ENCODE results near the gene SUCLG2.

The SUCLG2 gene

GRCh38 chr3:67509471-67510075 is 144.8 kb downstream of the SUCLG2 start:
- Mint-ChIP-seq H3K27me3 (ENCODE audit: low read depth) (no peaks in the 10 kb centered on the region), H3K4me1 (ENCODE audit: low read depth) (peaks cover 5% of the 10 kb centered on the region), H3K27ac (no peak overlapping the region), H3K36me3 (ENCODE audit: low read depth) (peaks cover 23% of the 10 kb centered on the region), H3K4me3 (no peak overlapping the region), H3K9me3 (no peaks in the 10 kb centered on the region)

- H3K27ac Mint-ChIP-seq = no peak overlapping the region
- no peak overlapping the region for H3K4me3 Mint-ChIP-seq
- no peaks in the 10 kb centered on the region for H3K9me3 Mint-ChIP-seq
- peaks cover 18% of the 10 kb centered on the region for H3K36me3 Mint-ChIP-seq (ENCODE audit: low read depth)
- H3K27me3 Mint-ChIP-seq (ENCODE audit: low read depth) = no peaks in the 10 kb centered on the region
- peaks cover 5% of the 10 kb centered on the region for H3K4me1 Mint-ChIP-seq (ENCODE audit: low read depth)
Observed at GRCh38 chr3:67507584-67507983, 146.8 kb downstream of the SUCLG2 start.

GRCh38 chr3:67500709-67501108 is 153.7 kb downstream of the SUCLG2 start:
- H3K27ac Mint-ChIP-seq = no peak overlapping the region
- no peaks in the 10 kb centered on the region for H3K9me3 Mint-ChIP-seq
- peaks cover 13% of the 10 kb centered on the region for H3K36me3 Mint-ChIP-seq (ENCODE audit: low read depth)
- H3K4me3 Mint-ChIP-seq = no peak overlapping the region
- H3K4me1 Mint-ChIP-seq (ENCODE audit: low read depth) = no peaks in the 10 kb centered on the region
- H3K27me3 Mint-ChIP-seq (ENCODE audit: low read depth) = no peaks in the 10 kb centered on the region

GRCh38 chr3:67497746-67498145 is 156.7 kb downstream of the SUCLG2 start:
- no peak overlapping the region for H3K4me3 Mint-ChIP-seq
- H3K36me3 Mint-ChIP-seq (ENCODE audit: low read depth) = peaks cover 18% of the 10 kb centered on the region
- no peaks in the 10 kb centered on the region for H3K4me1 Mint-ChIP-seq (ENCODE audit: low read depth)
- no peak overlapping the region for H3K27ac Mint-ChIP-seq
- no peaks in the 10 kb centered on the region for H3K27me3 Mint-ChIP-seq (ENCODE audit: low read depth)
- no peaks in the 10 kb centered on the region for H3K9me3 Mint-ChIP-seq

GRCh38 chr3:67495751-67496150 is 158.7 kb downstream of the SUCLG2 start:
- peaks cover 23% of the 10 kb centered on the region for H3K36me3 Mint-ChIP-seq (ENCODE audit: low read depth)
- no peak overlapping the region for H3K27ac Mint-ChIP-seq
- no peaks in the 10 kb centered on the region for H3K27me3 Mint-ChIP-seq (ENCODE audit: low read depth)
- H3K9me3 Mint-ChIP-seq = no peaks in the 10 kb centered on the region
- no peak overlapping the region for H3K4me3 Mint-ChIP-seq
- no peaks in the 10 kb centered on the region for H3K4me1 Mint-ChIP-seq (ENCODE audit: low read depth)

GRCh38 chr3:67493808-67494207 is 160.6 kb downstream of the SUCLG2 start:
- Mint-ChIP-seq H3K4me3 (no peak overlapping the region), H3K27ac (no peak overlapping the region), H3K9me3 (no peaks in the 10 kb centered on the region), H3K27me3 (ENCODE audit: low read depth) (no peaks in the 10 kb centered on the region), H3K36me3 (ENCODE audit: low read depth) (peaks cover 27% of the 10 kb centered on the region), H3K4me1 (ENCODE audit: low read depth) (peaks cover 4% of the 10 kb centered on the region)

- peaks cover 4% of the 10 kb centered on the region for H3K4me1 Mint-ChIP-seq (ENCODE audit: low read depth)
- H3K36me3 Mint-ChIP-seq (ENCODE audit: low read depth) = peaks cover 21% of the 10 kb centered on the region
- no peaks in the 10 kb centered on the region for H3K27me3 Mint-ChIP-seq (ENCODE audit: low read depth)
- H3K4me3 Mint-ChIP-seq = no peak overlapping the region
- no peaks in the 10 kb centered on the region for H3K9me3 Mint-ChIP-seq
- no peak overlapping the region for H3K27ac Mint-ChIP-seq
Observed at GRCh38 chr3:67490658-67491057, 163.8 kb downstream of the SUCLG2 start.

GRCh38 chr3:67489816-67490215 is 164.6 kb downstream of the SUCLG2 start:
- H3K4me1 Mint-ChIP-seq (ENCODE audit: low read depth) = peaks cover 4% of the 10 kb centered on the region
- H3K36me3 Mint-ChIP-seq (ENCODE audit: low read depth) = peaks cover 15% of the 10 kb centered on the region
- H3K27ac Mint-ChIP-seq = no peak overlapping the region
- no peak overlapping the region for H3K4me3 Mint-ChIP-seq
- H3K9me3 Mint-ChIP-seq = no peaks in the 10 kb centered on the region
- H3K27me3 Mint-ChIP-seq (ENCODE audit: low read depth) = no peaks in the 10 kb centered on the region

GRCh38 chr3:67487564-67488114 is 166.8 kb downstream of the SUCLG2 start:
- Mint-ChIP-seq H3K9me3 (peaks cover 3% of the 10 kb centered on the region), H3K4me1 (ENCODE audit: low read depth) (peaks cover 11% of the 10 kb centered on the region)

GRCh38 chr3:67486883-67487282 is 167.5 kb downstream of the SUCLG2 start:
- peaks cover 11% of the 10 kb centered on the region for H3K4me1 Mint-ChIP-seq (ENCODE audit: low read depth)
- no peaks in the 10 kb centered on the region for H3K27me3 Mint-ChIP-seq (ENCODE audit: low read depth)
- peaks cover 4% of the 10 kb centered on the region for H3K9me3 Mint-ChIP-seq
- H3K4me3 Mint-ChIP-seq = no peak overlapping the region
- peaks cover 18% of the 10 kb centered on the region for H3K36me3 Mint-ChIP-seq (ENCODE audit: low read depth)
- H3K27ac Mint-ChIP-seq = no peak overlapping the region

More at GRCh38 chr3:67487564-67488114, 166.8 kb downstream of the SUCLG2 start:
- Mint-ChIP-seq H3K36me3 (ENCODE audit: low read depth) (peaks cover 20% of the 10 kb centered on the region), H3K27ac (no peak overlapping the region), H3K27me3 (ENCODE audit: low read depth) (no peaks in the 10 kb centered on the region), H3K4me3 (no peak overlapping the region)

- Mint-ChIP-seq H3K9me3 (peaks cover 4% of the 10 kb centered on the region), H3K4me1 (ENCODE audit: low read depth) (peaks cover 7% of the 10 kb centered on the region), H3K27ac (no peak overlapping the region), H3K4me3 (no peak overlapping the region), H3K36me3 (ENCODE audit: low read depth) (peaks cover 16% of the 10 kb centered on the region), H3K27me3 (ENCODE audit: low read depth) (no peaks in the 10 kb centered on the region)
Observed at GRCh38 chr3:67484085-67484484, 170.3 kb downstream of the SUCLG2 start.

- Mint-ChIP-seq H3K4me3 (no peak overlapping the region), H3K4me1 (ENCODE audit: low read depth) (peaks cover 7% of the 10 kb centered on the region), H3K9me3 (peaks cover 4% of the 10 kb centered on the region), H3K27ac (no peak overlapping the region), H3K36me3 (ENCODE audit: low read depth) (peaks cover 16% of the 10 kb centered on the region), H3K27me3 (ENCODE audit: low read depth) (no peaks in the 10 kb centered on the region)
Observed at GRCh38 chr3:67481126-67481525, 173.3 kb downstream of the SUCLG2 start.

- Mint-ChIP-seq H3K4me3 (no peak overlapping the region), H3K27ac (no peak overlapping the region), H3K4me1 (ENCODE audit: low read depth) (no peaks in the 10 kb centered on the region), H3K9me3 (peaks cover 4% of the 10 kb centered on the region), H3K36me3 (ENCODE audit: low read depth) (peaks cover 16% of the 10 kb centered on the region), H3K27me3 (ENCODE audit: low read depth) (no peaks in the 10 kb centered on the region)
Observed at GRCh38 chr3:67478423-67478822, 176.0 kb downstream of the SUCLG2 start.

GRCh38 chr3:67474311-67474710 is 180.1 kb downstream of the SUCLG2 start:
- no peaks in the 10 kb centered on the region for H3K4me1 Mint-ChIP-seq (ENCODE audit: low read depth)
- H3K36me3 Mint-ChIP-seq (ENCODE audit: low read depth) = peaks cover 8% of the 10 kb centered on the region
- H3K9me3 Mint-ChIP-seq = no peaks in the 10 kb centered on the region
- no peak overlapping the region for H3K4me3 Mint-ChIP-seq
- no peak overlapping the region for H3K27ac Mint-ChIP-seq
- H3K27me3 Mint-ChIP-seq (ENCODE audit: low read depth) = no peaks in the 10 kb centered on the region

- no peaks in the 10 kb centered on the region for H3K9me3 Mint-ChIP-seq
- no peak overlapping the region for H3K27ac Mint-ChIP-seq
- H3K4me1 Mint-ChIP-seq (ENCODE audit: low read depth) = no peaks in the 10 kb centered on the region
- no peaks in the 10 kb centered on the region for H3K27me3 Mint-ChIP-seq (ENCODE audit: low read depth)
- H3K36me3 Mint-ChIP-seq (ENCODE audit: low read depth) = peaks cover 16% of the 10 kb centered on the region
- H3K4me3 Mint-ChIP-seq = no peak overlapping the region
Observed at GRCh38 chr3:67472674-67473201, 181.7 kb downstream of the SUCLG2 start.
